ENCODE results near the gene DDX1.

Gene DDX1

GRCh38 chr2:15657759-15658158 lies 66.1 kb downstream of the DDX1 start:
- DNase-seq (ENCODE audit: low read depth): no peak
- TF ChIP-seq CTCF (IDR thresholded peaks at IDR 0.05; ENCODE audit: control insufficient read depth, insufficient read depth, low read depth, low read length, missing control alignments): no peak
- no peak overlapping the region for H3K4me3 ChIP-seq (ENCODE audit: control insufficient read depth, low read depth, low read length)

GRCh38 chr2:15658911-15659310 lies 67.2 kb downstream of the DDX1 start:
- no peak overlapping the region for H3K4me3 ChIP-seq (ENCODE audit: control insufficient read depth, low read depth, low read length)
- no peak for TF ChIP-seq CTCF (IDR thresholded peaks at IDR 0.05; ENCODE audit: control insufficient read depth, insufficient read depth, low read depth, low read length, missing control alignments)
- no peak for DNase-seq (ENCODE audit: low read depth)

- no peak overlapping the region for H3K4me3 ChIP-seq (ENCODE audit: control insufficient read depth, low read depth, low read length)
- no peak for TF ChIP-seq CTCF (IDR thresholded peaks at IDR 0.05; ENCODE audit: control insufficient read depth, insufficient read depth, low read depth, low read length, missing control alignments)
- DNase-seq (ENCODE audit: low read depth): no peak
Observed at GRCh38 chr2:15660491-15661294, 69.0 kb downstream of the DDX1 start.

- no peak for TF ChIP-seq CTCF (IDR thresholded peaks at IDR 0.05; ENCODE audit: control insufficient read depth, insufficient read depth, low read depth, low read length, missing control alignments)
- H3K4me3 ChIP-seq (ENCODE audit: control insufficient read depth, low read depth, low read length): no peak overlapping the region
- no peak for DNase-seq (ENCODE audit: low read depth)
Observed at GRCh38 chr2:15661295-15661569, 69.6 kb downstream of the DDX1 start.

GRCh38 chr2:15662026-15662425 lies 70.4 kb downstream of the DDX1 start:
- H3K4me3 ChIP-seq (ENCODE audit: control insufficient read depth, low read depth, low read length): no peak overlapping the region
- no peak for TF ChIP-seq CTCF (IDR thresholded peaks at IDR 0.05; ENCODE audit: control insufficient read depth, insufficient read depth, low read depth, low read length, missing control alignments)

GRCh38 chr2:15662579-15662978 lies 70.9 kb downstream of the DDX1 start:
- no peak for TF ChIP-seq CTCF (IDR thresholded peaks at IDR 0.05; ENCODE audit: control insufficient read depth, insufficient read depth, low read depth, low read length, missing control alignments)
- no peak overlapping the region for H3K4me3 ChIP-seq (ENCODE audit: control insufficient read depth, low read depth, low read length)
- no peak for DNase-seq (ENCODE audit: low read depth)

More at GRCh38 chr2:15662026-15662425, 70.4 kb downstream of the DDX1 start:
- DNase-seq (ENCODE audit: low read depth): no peak

All from AG09309 (cell line).